ENCODE data around the gene PLEKHG5.

The PLEKHG5 gene

GRCh38 chr1:6487804-6488484 is 3.5 kb downstream of the PLEKHG5 start:
- Histone ChIP-seq H3K27me3 (ENCODE audit: low read depth, low read length) (no peaks in the 10 kb centered on the region), H3K9me3 (ENCODE audit: insufficient read depth, low read length) (no peaks in the 10 kb centered on the region), H3K4me2 (ENCODE audit: low read length) (no peak overlapping the region), H3K27ac (ENCODE audit: low read length) (no peak overlapping the region), H3K4me1 (ENCODE audit: low read length) (peaks cover 16% of the 10 kb centered on the region), H3K9ac (ENCODE audit: low read length) (no peak overlapping the region), H3K36me3 (replicated peaks; ENCODE audit: low read depth, low read length) (no peaks in the 10 kb centered on the region), H3K79me2 (ENCODE audit: low read length) (no peaks in the 10 kb centered on the region), H2AFZ (ENCODE audit: low read depth, low read length) (no peak overlapping the region), H3K4me3 (ENCODE audit: low read length) (no peak overlapping the region), H4K20me1 (ENCODE audit: insufficient read depth, low read length) (no peaks in the 10 kb centered on the region)
- no peak for TF ChIP-seq EZH2phosphoT487 (IDR thresholded peaks at IDR 0.05; ENCODE audit: low read depth)
- no peak for TF ChIP-seq CTCF (IDR thresholded peaks at IDR 0.05; ENCODE audit: low read depth, low read length)

GRCh38 chr1:6486433-6487011 is 4.9 kb downstream of the PLEKHG5 start:
- peak; percentile 64 for TF ChIP-seq CTCF (IDR thresholded peaks at IDR 0.05; ENCODE audit: low read depth, low read length)
- no peak for TF ChIP-seq EZH2phosphoT487 (IDR thresholded peaks at IDR 0.05; ENCODE audit: low read depth)
- Histone ChIP-seq H3K4me2 (ENCODE audit: low read length) (peak overlapping the region; percentile 67), H2AFZ (ENCODE audit: low read depth, low read length) (peak overlapping the region; percentile 59; the same call in 1 of the 2 replicates), H4K20me1 (ENCODE audit: insufficient read depth, low read length) (no peaks in the 10 kb centered on the region), H3K27ac (ENCODE audit: low read length) (no peak overlapping the region), H3K4me1 (ENCODE audit: low read length) (peaks cover 13% of the 10 kb centered on the region), H3K4me3 (ENCODE audit: low read length) (peak overlapping the region; percentile 56), H3K9me3 (ENCODE audit: insufficient read depth, low read length) (no peaks in the 10 kb centered on the region), H3K79me2 (ENCODE audit: low read length) (no peaks in the 10 kb centered on the region), H3K36me3 (replicated peaks; ENCODE audit: low read depth, low read length) (no peaks in the 10 kb centered on the region), H3K27me3 (ENCODE audit: low read depth, low read length) (no peaks in the 10 kb centered on the region), H3K9ac (ENCODE audit: low read length) (no peak overlapping the region)

GRCh38 chr1:6485168-6486101 is 6.0 kb downstream of the PLEKHG5 start:
- no peak for TF ChIP-seq CTCF (IDR thresholded peaks at IDR 0.05; ENCODE audit: low read depth, low read length)
- no peak for TF ChIP-seq EZH2phosphoT487 (IDR thresholded peaks at IDR 0.05; ENCODE audit: low read depth)
- H2AFZ ChIP-seq (ENCODE audit: low read depth, low read length) = no peak overlapping the region
- H3K36me3 ChIP-seq (replicated peaks; ENCODE audit: low read depth, low read length) = no peaks in the 10 kb centered on the region
- H3K4me3 ChIP-seq (ENCODE audit: low read length) = no peak overlapping the region
- H3K9me3 ChIP-seq (ENCODE audit: insufficient read depth, low read length) = no peaks in the 10 kb centered on the region
- H3K27me3 ChIP-seq (ENCODE audit: low read depth, low read length) = no peaks in the 10 kb centered on the region
- peaks cover 10% of the 10 kb centered on the region; the same call in 1 of the 2 replicates for H3K4me1 ChIP-seq (ENCODE audit: low read length)
- no peak overlapping the region for H3K27ac ChIP-seq (ENCODE audit: low read length)
- H3K9ac ChIP-seq (ENCODE audit: low read length) = no peak overlapping the region
- H3K4me2 ChIP-seq (ENCODE audit: low read length) = peak overlapping the region; percentile 67; the same call in 1 of the 2 replicates
- no peaks in the 10 kb centered on the region for H3K79me2 ChIP-seq (ENCODE audit: low read length)
- H4K20me1 ChIP-seq (ENCODE audit: insufficient read depth, low read length) = no peaks in the 10 kb centered on the region

GRCh38 chr1:6484826-6485167 is 6.7 kb downstream of the PLEKHG5 start:
- Histone ChIP-seq H4K20me1 (ENCODE audit: insufficient read depth, low read length) (no peaks in the 10 kb centered on the region), H3K4me1 (ENCODE audit: low read length) (peaks cover 10% of the 10 kb centered on the region; the same call in 1 of the 2 replicates), H3K27ac (ENCODE audit: low read length) (no peak overlapping the region), H3K79me2 (ENCODE audit: low read length) (no peaks in the 10 kb centered on the region), H3K27me3 (ENCODE audit: low read depth, low read length) (no peaks in the 10 kb centered on the region), H3K9me3 (ENCODE audit: insufficient read depth, low read length) (no peaks in the 10 kb centered on the region), H3K4me2 (ENCODE audit: low read length) (no peak overlapping the region), H3K9ac (ENCODE audit: low read length) (no peak overlapping the region), H2AFZ (ENCODE audit: low read depth, low read length) (no peak overlapping the region), H3K4me3 (ENCODE audit: low read length) (no peak overlapping the region), H3K36me3 (replicated peaks; ENCODE audit: low read depth, low read length) (no peaks in the 10 kb centered on the region)
- no peak for TF ChIP-seq CTCF (IDR thresholded peaks at IDR 0.05; ENCODE audit: low read depth, low read length)
- no peak for TF ChIP-seq EZH2phosphoT487 (IDR thresholded peaks at IDR 0.05; ENCODE audit: low read depth)
